CD14-positive monocyte (primary cell): Measurements from ENCODE around the gene TOX3. TPM values are rescaled to one million over a fixed set of nuclear protein-coding genes. Genes with fewer than 3 reads are reported as not detected.

Experiments
- DNase-seq, 3 donors: peaks; one replicate each; pipeline ENCODE4 v3.0.0-alpha.2; 2011 to 2022
- H2AFZ ChIP-seq: 2 replicates; pipeline ENCODE4 v1.6.0; 2012; ENCODE audit warnings: mild to moderate bottlenecking, low read depth, low read length, inconsistent platforms; ENCODE audit not compliant: insufficient read depth, poor library complexity, severe bottlenecking
- H3K27ac ChIP-seq, 2 donors: 1 replicate in 1 of 2; 2 replicates in 1 of 2; pipeline ENCODE4 v1.5.1; 2012 to 2013; ENCODE audit warnings: low read length in 2 of 2, control low read depth in 1 of 2, inconsistent platforms in 1 of 2, low read depth in 1 of 2, mild to moderate bottlenecking in 1 of 2
- H3K27me3 ChIP-seq, 2 donors: one replicate each; pipeline versions ENCODE4 v1.6.0 to v1.6.1; 2011 to 2013; ENCODE audit warnings: low read length in 2 of 2; ENCODE audit not compliant: control insufficient read depth in 2 of 2, insufficient read depth in 2 of 2
- H3K36me3 ChIP-seq, 2 donors: replicated peaks in 1 of 2; 1 replicate in 1 of 2; 2 replicates in 1 of 2; pipeline versions ENCODE4 v1.5.1 to v1.6.1; 2012 to 2013; ENCODE audit warnings: low read length in 2 of 2, control low read depth in 1 of 2, inconsistent platforms in 1 of 2, mild to moderate bottlenecking in 1 of 2; ENCODE audit not compliant: insufficient read depth in 2 of 2, control insufficient read depth in 1 of 2
- H3K4me1 ChIP-seq, 2 donors: 1 replicate in 1 of 2; 2 replicates in 1 of 2; pipeline versions ENCODE4 v1.5.1 to v1.6.1; 2012 to 2013; ENCODE audit warnings: low read length in 2 of 2, control low read depth in 1 of 2, inconsistent platforms in 1 of 2, mild to moderate bottlenecking in 1 of 2, moderate library complexity in 1 of 2; ENCODE audit not compliant: insufficient read depth in 2 of 2, control insufficient read depth in 1 of 2
- H3K4me2 ChIP-seq: replicated peaks from 2 replicates; pipeline ENCODE3; 2012; ENCODE audit warnings: low read length, moderate library complexity, mild to moderate bottlenecking; ENCODE audit not compliant: poor library complexity, severe bottlenecking; ENCODE audit errors: extremely low read depth
- H3K4me3 ChIP-seq, 3 experiments: fragments of 200-600 bp in 1 of 3; sonication (generic) in 1 of 3; replicated peaks in 1 of 3; 1 replicate in 2 of 3; 2 replicates in 1 of 3; pipeline ENCODE4 v1.5.1; 2011 to 2013; ENCODE audit warnings: low read length in 3 of 3, mild to moderate bottlenecking in 3 of 3, control low read depth in 2 of 3, low read depth in 2 of 3, inconsistent platforms in 1 of 3, moderate library complexity in 1 of 3
- H3K79me2 ChIP-seq: 2 replicates; pipeline ENCODE4 v1.6.0; 2012; ENCODE audit warnings: mild to moderate bottlenecking, control low read depth, inconsistent platforms, low read length, moderate library complexity; ENCODE audit not compliant: insufficient read depth
- H3K9ac ChIP-seq: 2 replicates; pipeline ENCODE4 v1.6.0; 2017; ENCODE audit warnings: low read length, mild to moderate bottlenecking; ENCODE audit not compliant: insufficient read depth, poor library complexity, severe bottlenecking
- H3K9me3 ChIP-seq, 2 donors: replicated peaks in 1 of 2; 1 replicate in 1 of 2; 2 replicates in 1 of 2; pipeline versions ENCODE4 v1.5.1 to v1.6.1; 2012 to 2013; ENCODE audit warnings: low read length in 2 of 2, control low read depth in 1 of 2; ENCODE audit not compliant: control insufficient read depth in 1 of 2, insufficient read depth in 1 of 2
- H4K20me1 ChIP-seq: 2 replicates; pipeline ENCODE4 v1.6.0; 2012; ENCODE audit warnings: mild to moderate bottlenecking, low read length, control low read depth, moderate library complexity; ENCODE audit not compliant: insufficient read depth
- H3K27ac Mint-ChIP-seq, 7 donors: one replicate each; pipeline ENCODE4 v1.8.0; 2020; ENCODE audit warnings: mild to moderate bottlenecking in 7 of 7, mixed read lengths in 7 of 7, moderate library complexity in 6 of 7, inconsistent platforms in 2 of 7
- H3K27me3 Mint-ChIP-seq, 3 donors: one replicate each; pipeline ENCODE4 v1.8.0; 2021 to 2022; ENCODE audit warnings: low read depth in 3 of 3, mild to moderate bottlenecking in 3 of 3, mixed read lengths in 3 of 3, moderate library complexity in 3 of 3, inconsistent platforms in 1 of 3
- H3K36me3 Mint-ChIP-seq, 2 donors: one replicate each; pipeline ENCODE4 v1.8.0; 2020; ENCODE audit warnings: mixed read lengths in 2 of 2, inconsistent platforms in 1 of 2, mild to moderate bottlenecking in 1 of 2
- H3K4me1 Mint-ChIP-seq: one replicate; pipeline ENCODE4 v1.8.0; 2020; ENCODE audit warnings: mild to moderate bottlenecking, mixed read lengths
- H3K4me3 Mint-ChIP-seq, 2 donors: one replicate each; pipeline ENCODE4 v1.8.0; 2020; ENCODE audit warnings: mild to moderate bottlenecking in 2 of 2, mixed read lengths in 2 of 2, moderate library complexity in 1 of 2
- H3K9me3 Mint-ChIP-seq, 7 donors: one replicate each; pipeline ENCODE4 v1.8.0; 2020 to 2022; ENCODE audit warnings: mixed read lengths in 7 of 7, mild to moderate bottlenecking in 6 of 7, moderate library complexity in 6 of 7, inconsistent platforms in 2 of 7
- WGBS: methylation state at CpG from one replicate; pipeline ENCODE4 v1.1.5; 2013; ENCODE audit warnings: missing lambda C conversion rate; ENCODE audit not compliant: insufficient coverage; 5-methylcytosine and 5-hydroxymethylcytosine counted together
- intact Hi-C, 2 donors: fragments of 100-400 bp; cut with micrococcal nuclease; formaldehyde crosslinking; loops; one replicate each; pipeline versions ENCODE4 v1.15.0 to v1.15.1; 2023
- polyA plus RNA-seq, 3 donors: library from polyadenylated mRNA; depleted of rRNA in 1 of 3; unstranded in 2 of 3; stranded (reverse) in 1 of 3; fragments of 300-500 nt in 2 of 3; fragments of >200 nt in 1 of 3; fragmentation: Illumina TruSeq in 2 of 3; gene quantifications; 1 replicate in 2 of 3; 2 replicates in 1 of 3; pipeline ENCODE4 v1.2.3, GENCODE V29; 2012 to 2021
- TF ChIP-seq, protein P1 (sequence below): fragments of 200-600 bp; IDR thresholded peaks from one replicate; pipeline ENCODE4 v1.8.0; 2022; ENCODE audit warnings: antibody characterized with exemption, mild to moderate bottlenecking

Gene TOX3
- polyA plus RNA-seq, 3 donors = not detected

DNA sequence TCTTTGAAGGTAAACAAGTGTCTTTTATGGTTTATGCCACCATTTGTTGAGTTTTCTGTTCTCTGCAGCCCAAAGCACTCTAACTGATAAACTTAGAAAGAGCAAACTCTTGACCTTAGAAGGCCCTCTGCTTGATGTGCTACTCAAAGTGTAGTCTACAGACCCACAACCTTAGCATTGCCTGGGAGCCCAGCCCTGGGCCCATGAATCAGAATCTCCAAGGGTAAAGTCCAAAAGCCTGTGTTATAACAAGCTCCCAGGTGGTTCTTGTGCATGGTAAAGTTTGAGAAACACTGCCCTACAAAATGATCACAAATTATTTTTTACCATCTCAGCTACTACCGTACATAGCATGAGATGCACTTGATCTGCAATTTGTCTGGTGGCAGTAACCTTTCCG, 6.0 kb downstream of the TOX3 start:
- Histone ChIP-seq H3K27ac (no peak overlapping the region), H3K27me3 (peaks cover 11 to 27% of the 10 kb centered on the region in 2 donors), H3K4me1 (no peaks in the 10 kb centered on the region), H3K4me2 (no peak overlapping the region), H4K20me1 (no peaks in the 10 kb centered on the region), H3K9me3 (peaks cover 0 to 11% of the 10 kb centered on the region in 2 donors), H3K4me3 (no peak overlapping the region), H3K9ac (no peak overlapping the region), H3K79me2 (no peaks in the 10 kb centered on the region), H3K36me3 (no peaks in the 10 kb centered on the region), H2AFZ (no peak overlapping the region)
- H3K27me3 Mint-ChIP-seq = peaks cover 16 to 24% (median 23%) of the 10 kb centered on the region in 3 donors
- 94% methylated on average over 2 of the region's 2 CpGs for WGBS
- H3K36me3 Mint-ChIP-seq = no peaks in the 10 kb centered on the region
- no peak for DNase-seq
- intact Hi-C loops = no loop called here
- H3K4me1 Mint-ChIP-seq = no peaks in the 10 kb centered on the region
- no peak overlapping the region for H3K27ac Mint-ChIP-seq
- no peak overlapping the region for H3K4me3 Mint-ChIP-seq
- H3K9me3 Mint-ChIP-seq = peaks cover 2 to 10% (median 6%) of the 10 kb centered on the region in 7 donors
- TF ChIP-seq, protein P1, sequence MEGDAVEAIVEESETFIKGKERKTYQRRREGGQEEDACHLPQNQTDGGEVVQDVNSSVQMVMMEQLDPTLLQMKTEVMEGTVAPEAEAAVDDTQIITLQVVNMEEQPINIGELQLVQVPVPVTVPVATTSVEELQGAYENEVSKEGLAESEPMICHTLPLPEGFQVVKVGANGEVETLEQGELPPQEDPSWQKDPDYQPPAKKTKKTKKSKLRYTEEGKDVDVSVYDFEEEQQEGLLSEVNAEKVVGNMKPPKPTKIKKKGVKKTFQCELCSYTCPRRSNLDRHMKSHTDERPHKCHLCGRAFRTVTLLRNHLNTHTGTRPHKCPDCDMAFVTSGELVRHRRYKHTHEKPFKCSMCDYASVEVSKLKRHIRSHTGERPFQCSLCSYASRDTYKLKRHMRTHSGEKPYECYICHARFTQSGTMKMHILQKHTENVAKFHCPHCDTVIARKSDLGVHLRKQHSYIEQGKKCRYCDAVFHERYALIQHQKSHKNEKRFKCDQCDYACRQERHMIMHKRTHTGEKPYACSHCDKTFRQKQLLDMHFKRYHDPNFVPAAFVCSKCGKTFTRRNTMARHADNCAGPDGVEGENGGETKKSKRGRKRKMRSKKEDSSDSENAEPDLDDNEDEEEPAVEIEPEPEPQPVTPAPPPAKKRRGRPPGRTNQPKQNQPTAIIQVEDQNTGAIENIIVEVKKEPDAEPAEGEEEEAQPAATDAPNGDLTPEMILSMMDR = no peak

DNA sequence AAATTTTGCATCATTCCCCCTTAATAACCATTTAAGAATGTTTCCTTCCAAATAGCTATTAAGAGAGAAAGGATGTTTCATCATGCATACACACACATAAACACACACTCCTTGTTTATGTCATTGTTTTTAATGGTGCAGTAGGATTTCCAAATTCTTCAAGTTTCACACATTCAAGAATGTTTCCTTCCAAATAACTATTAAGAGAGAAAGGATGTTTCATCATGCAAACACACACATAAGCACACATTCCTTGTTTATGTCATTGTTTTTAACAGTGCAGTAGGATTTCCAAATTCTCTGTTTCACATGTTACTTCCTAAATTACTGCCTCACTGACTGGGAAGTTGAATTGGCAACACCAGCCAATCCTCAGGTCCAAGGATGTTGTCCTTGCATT, 7.8 kb downstream of the TOX3 start:
- H3K9me3 ChIP-seq = no peaks in the 10 kb centered on the region
- H3K36me3 Mint-ChIP-seq = no peaks in the 10 kb centered on the region
- no peak overlapping the region for H3K4me3 Mint-ChIP-seq
- no peak overlapping the region for H3K27ac Mint-ChIP-seq
- H3K27me3 ChIP-seq = peaks cover 0 to 10% of the 10 kb centered on the region in 2 donors
- no peaks in the 10 kb centered on the region for H3K4me1 Mint-ChIP-seq
- DNase-seq = no peak
- no peak overlapping the region for H3K4me2 ChIP-seq
- H3K4me1 ChIP-seq = no peaks in the 10 kb centered on the region
- H3K27ac ChIP-seq = no peak overlapping the region
- H4K20me1 ChIP-seq = no peaks in the 10 kb centered on the region
- peaks cover 0 to 6% (median 0%) of the 10 kb centered on the region in 7 donors for H3K9me3 Mint-ChIP-seq
- no peak overlapping the region for H2AFZ ChIP-seq
- no peak overlapping the region for H3K9ac ChIP-seq
- no peak overlapping the region for H3K4me3 ChIP-seq
- no peaks in the 10 kb centered on the region for H3K79me2 ChIP-seq
- H3K27me3 Mint-ChIP-seq = peaks cover 0 to 7% (median 6%) of the 10 kb centered on the region in 3 donors
- TF ChIP-seq, protein P1 = no peak
- intact Hi-C loops = no loop called here
- H3K36me3 ChIP-seq = no peaks in the 10 kb centered on the region
